Measurements from ENCODE around the gene SRCIN1. TPM values are rescaled to one million over a fixed set of nuclear protein-coding genes. Genes with fewer than 3 reads are reported as not detected.
"Not testable (repeated sequence)": the region's sequence is repeated elsewhere in the genome, so short reads cannot be mapped to it uniquely, and the experiment has no call there.

SRCIN1 gene
- total RNA-seq, 4 donors from 2014 or later: 0.54 to 0.89 (median 0.69) TPM

DNA sequence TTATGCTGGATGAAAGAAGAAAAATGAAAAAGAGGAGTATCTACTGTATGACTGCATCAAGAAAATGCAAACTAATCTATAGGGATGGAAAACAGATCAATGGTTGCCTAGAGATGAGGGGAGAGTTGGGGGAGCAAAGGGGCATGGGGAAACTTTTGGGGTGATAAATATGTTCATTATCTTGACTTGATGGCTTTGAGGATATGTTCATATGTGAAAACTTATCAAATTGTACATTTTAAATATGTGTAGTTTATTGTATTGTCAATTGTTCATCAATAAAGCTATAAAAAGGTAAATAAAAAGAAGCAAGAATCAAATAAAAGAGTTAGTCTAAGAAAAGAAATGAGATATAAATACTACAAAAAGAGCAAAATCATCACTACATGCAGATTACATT, 19.7 kb upstream of the SRCIN1 start:
- no peak overlapping the region for H3K27ac ChIP-seq
- intact Hi-C loops (cut with DNase I): no loop called here
- H3K36me3 ChIP-seq: no peaks in the 10 kb centered on the region
- no peaks in the 10 kb centered on the region for H3K9me3 ChIP-seq
- DNase-seq: no peak
- no peaks in the 10 kb centered on the region for H3K27me3 ChIP-seq
- no peaks in the 10 kb centered on the region for H3K4me1 ChIP-seq
- TF ChIP-seq, protein P1, sequence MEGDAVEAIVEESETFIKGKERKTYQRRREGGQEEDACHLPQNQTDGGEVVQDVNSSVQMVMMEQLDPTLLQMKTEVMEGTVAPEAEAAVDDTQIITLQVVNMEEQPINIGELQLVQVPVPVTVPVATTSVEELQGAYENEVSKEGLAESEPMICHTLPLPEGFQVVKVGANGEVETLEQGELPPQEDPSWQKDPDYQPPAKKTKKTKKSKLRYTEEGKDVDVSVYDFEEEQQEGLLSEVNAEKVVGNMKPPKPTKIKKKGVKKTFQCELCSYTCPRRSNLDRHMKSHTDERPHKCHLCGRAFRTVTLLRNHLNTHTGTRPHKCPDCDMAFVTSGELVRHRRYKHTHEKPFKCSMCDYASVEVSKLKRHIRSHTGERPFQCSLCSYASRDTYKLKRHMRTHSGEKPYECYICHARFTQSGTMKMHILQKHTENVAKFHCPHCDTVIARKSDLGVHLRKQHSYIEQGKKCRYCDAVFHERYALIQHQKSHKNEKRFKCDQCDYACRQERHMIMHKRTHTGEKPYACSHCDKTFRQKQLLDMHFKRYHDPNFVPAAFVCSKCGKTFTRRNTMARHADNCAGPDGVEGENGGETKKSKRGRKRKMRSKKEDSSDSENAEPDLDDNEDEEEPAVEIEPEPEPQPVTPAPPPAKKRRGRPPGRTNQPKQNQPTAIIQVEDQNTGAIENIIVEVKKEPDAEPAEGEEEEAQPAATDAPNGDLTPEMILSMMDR (IDR thresholded peaks at IDR 0.05): no peak
- no peak for TF ChIP-seq POLR2A (IDR thresholded peaks at IDR 0.05)
- H3K4me3 ChIP-seq (replicated peaks in 1 of 3): no peak overlapping the region

DNA sequence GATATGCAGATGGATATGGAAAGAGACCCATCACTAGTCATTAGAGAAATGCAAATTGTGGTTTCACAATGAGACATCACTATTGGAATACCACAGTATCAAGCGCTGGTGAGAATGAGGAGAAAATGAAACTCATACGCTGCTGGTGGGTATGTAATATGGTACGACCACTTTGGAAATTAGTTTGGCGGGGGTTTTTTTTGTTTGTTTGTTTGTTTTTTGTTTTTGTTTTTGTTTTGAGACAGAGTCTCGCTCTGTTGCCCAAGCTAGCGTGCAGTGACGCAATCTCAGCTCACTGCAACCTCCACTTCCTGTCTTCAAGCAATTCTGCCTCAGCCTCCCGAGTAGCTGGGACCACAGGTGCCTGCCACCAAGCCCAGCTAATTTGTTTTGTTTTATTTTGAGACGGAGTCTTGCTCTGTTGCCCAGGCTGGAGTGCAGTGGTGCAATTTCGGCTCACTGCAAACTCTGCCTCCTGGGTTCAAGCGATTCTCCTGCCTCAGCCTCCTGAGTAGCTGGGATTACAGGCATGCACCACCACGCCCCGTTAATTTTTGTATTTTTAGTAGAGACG, 19.1 kb upstream of the SRCIN1 start:
- H3K36me3 ChIP-seq; intact Hi-C loops (cut with DNase I); H3K4me1 ChIP-seq; DNase-seq; H3K9me3 ChIP-seq; H3K27me3 ChIP-seq; H3K4me3 ChIP-seq (replicated peaks in 1 of 3); H3K27ac ChIP-seq: not testable (repeated sequence)
- 81 to 84% methylated on average over 14 of the region's 14 CpGs for WGBS, 2 donors

DNA sequence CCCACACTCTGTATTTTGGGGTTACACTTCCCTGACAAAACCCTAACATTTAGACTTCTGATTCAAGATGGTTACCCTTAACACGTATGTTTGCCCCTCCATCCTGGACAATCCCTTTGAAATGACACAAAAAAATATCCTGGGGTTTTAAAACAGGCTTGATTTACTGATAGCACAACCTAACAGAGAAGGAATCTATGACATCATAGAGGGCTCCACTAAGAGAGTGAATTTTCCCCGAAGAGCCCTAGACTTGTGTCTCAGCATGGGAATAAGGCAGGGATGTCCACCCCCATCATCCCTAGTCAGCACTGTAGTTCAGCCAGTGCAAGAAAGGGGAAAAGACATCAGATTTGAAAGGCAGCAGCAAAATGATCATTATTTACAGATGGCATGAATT, 15.8 kb upstream of the SRCIN1 start:
- no peaks in the 10 kb centered on the region for H3K9me3 ChIP-seq
- 62 to 74% methylated on average over 2 of the region's 2 CpGs for WGBS, 2 donors
- no peaks in the 10 kb centered on the region for H3K27me3 ChIP-seq

DNA sequence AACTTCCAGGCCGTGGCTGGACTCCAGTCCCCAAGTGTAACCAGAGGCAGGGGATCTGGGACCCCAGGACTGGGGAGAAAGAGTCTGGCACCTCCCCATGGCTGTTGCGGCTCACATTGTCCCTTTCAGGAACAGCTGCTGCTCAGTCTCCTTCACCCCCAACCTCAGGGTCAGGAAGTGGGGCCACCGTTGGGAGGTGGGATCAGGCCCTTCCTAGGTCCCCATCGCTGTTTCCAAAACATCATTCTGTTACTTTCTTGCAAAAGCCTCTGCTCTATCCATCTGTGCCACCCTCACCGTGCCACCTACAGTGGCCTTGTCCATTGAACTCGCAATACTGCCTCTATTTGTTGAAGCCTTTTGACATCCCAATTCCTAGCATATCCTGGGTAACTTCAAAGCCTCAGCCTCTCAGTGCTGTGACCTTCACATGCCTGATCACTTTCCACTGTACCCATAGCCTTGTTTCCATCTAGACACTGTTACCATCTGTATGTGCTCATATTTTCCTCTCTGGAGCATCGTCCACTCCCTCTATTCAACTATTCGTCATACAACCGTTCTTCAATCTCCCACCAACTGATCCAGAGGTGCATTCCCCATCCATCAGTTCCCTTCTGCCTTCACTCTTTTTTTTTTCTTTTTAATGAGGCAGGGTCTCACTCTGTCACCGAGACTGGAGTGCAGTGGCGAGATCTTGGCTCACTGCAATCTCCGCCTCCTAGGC, 15.0 kb upstream of the SRCIN1 start:
- DNase-seq: no peak
- Histone ChIP-seq H3K36me3 (no peaks in the 10 kb centered on the region), H3K4me3 (replicated peaks in 1 of 3) (no peak overlapping the region), H3K27me3 (no peaks in the 10 kb centered on the region), H3K4me1 (no peaks in the 10 kb centered on the region), H3K27ac (no peak overlapping the region), H3K9me3 (no peaks in the 10 kb centered on the region)
- TF ChIP-seq, protein P1 (IDR thresholded peaks at IDR 0.05): no peak
- TF ChIP-seq POLR2A (IDR thresholded peaks at IDR 0.05): no peak
- intact Hi-C loops (cut with DNase I): no loop called here
- WGBS, 2 donors: 80 to 82% methylated on average over 12 of the region's 12 CpGs

More for the DNA sequence above, 15.8 kb upstream of the SRCIN1 start:
- TF ChIP-seq POLR2A (IDR thresholded peaks at IDR 0.05): no peak
- TF ChIP-seq, protein P1 (IDR thresholded peaks at IDR 0.05): no peak
- H3K4me1 ChIP-seq: no peaks in the 10 kb centered on the region
- H3K27ac ChIP-seq: no peak overlapping the region
- no peak overlapping the region for H3K4me3 ChIP-seq (replicated peaks in 1 of 3)
- DNase-seq: no peak
- H3K36me3 ChIP-seq: no peaks in the 10 kb centered on the region
- intact Hi-C loops (cut with DNase I): no loop called here

DNA sequence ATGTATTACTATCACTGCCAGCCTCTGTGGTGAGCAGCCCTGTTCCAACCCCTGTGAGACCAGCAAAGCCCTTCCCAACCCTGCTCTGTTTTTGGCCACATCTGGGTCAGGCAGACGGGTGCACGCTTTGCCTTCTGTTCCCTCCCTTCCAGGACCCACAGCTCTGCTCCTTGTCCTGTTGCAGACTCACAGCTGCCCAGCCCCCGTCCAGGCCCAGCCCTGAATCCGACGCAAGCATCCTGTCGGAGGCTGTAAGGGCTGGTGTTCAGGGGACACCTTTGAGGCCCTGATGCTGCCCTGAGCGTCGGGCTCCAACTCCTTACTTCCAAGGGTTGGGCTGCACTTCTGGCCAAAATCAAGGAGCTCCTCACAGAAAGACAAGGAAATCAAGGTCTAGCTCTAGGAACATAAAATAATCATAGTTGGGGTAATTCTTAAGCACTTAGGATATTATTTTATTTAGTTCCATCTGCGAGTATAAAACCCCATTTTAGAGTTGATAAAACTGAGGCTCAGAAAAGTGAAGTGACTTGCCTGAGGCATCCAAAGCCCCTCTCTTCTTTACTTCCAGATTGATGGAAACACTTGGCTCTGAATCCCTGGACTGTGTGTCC, 14.3 kb upstream of the SRCIN1 start:
- no peaks in the 10 kb centered on the region for H3K36me3 ChIP-seq
- no peaks in the 10 kb centered on the region for H3K9me3 ChIP-seq
- H3K4me3 ChIP-seq (replicated peaks in 1 of 3): no peak overlapping the region
- DNase-seq: no peak
- H3K27ac ChIP-seq: no peak overlapping the region
- TF ChIP-seq POLR2A (IDR thresholded peaks at IDR 0.05): no peak
- TF ChIP-seq, protein P1 (IDR thresholded peaks at IDR 0.05): no peak
- H3K27me3 ChIP-seq: no peaks in the 10 kb centered on the region
- 79 to 82% methylated on average over 9 of the region's 9 CpGs for WGBS, 2 donors
- H3K4me1 ChIP-seq: no peaks in the 10 kb centered on the region
- intact Hi-C loops (cut with DNase I): no loop called here

Measured in thyroid gland (tissue), 4 donors.